GM20431 (cell line): ENCODE results near the gene ZCCHC7.

Source experiments
- in situ Hi-C: fragments of 300-500 bp; cut with MseI, MboI; formaldehyde crosslinking; loops from one replicate; pipeline ENCODE4 v1.15.0; 2020; ENCODE audit warnings: low sequenced_read_pairs; ENCODE audit not compliant: unreplicated experiment

Gene ZCCHC7

DNA sequence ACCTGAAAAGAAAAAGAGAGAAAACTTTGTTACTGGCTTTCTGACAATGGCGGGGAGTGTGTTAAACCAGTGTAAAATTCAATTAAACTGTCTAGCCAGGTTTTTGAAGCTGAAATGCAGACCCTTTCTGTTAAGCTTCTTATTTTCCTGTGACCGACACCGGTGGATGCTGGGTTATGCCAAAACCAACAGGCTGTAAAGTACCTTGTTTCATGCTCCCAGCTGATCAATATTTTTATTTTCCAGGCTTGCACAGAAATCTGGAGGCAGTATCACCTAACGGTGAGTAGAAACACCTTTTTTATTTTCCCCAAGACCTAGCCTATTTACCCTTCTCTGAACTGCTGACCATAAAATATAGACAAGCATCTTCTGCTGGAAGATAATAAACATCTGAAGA is 207.2 kb downstream of the ZCCHC7 start:
- in situ Hi-C loops = no loop called here

DNA sequence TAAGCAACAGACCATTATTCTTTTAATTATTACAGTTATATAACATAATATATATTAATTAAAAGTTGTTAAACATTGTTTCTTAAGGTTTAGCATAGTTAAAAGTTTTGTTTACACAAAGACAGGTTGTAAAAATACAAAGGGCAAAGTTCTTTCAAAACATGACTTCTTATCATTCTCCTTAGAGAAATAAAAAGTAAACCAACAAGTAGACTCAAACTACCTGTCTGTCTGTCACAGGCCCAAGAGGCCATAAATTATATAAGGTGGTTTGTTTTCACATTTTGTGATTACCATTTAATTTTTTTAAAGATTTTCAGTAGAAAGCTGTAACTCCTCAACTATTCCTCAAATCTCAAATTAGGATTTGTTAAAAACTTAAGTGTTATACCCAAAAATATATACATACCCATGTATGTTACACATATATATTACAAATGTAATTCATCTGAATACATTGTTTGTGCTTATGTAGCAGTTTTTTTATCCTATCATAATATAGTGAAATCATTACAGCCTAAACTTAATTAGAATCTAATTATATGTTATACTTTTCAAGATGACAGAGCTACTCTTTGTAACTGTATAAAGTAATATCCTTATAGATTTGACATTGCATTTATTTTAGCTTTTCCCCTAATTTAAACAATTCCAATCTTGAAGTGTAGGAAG is 208.3 kb downstream of the ZCCHC7 start:
- in situ Hi-C loops = no loop called here

DNA sequence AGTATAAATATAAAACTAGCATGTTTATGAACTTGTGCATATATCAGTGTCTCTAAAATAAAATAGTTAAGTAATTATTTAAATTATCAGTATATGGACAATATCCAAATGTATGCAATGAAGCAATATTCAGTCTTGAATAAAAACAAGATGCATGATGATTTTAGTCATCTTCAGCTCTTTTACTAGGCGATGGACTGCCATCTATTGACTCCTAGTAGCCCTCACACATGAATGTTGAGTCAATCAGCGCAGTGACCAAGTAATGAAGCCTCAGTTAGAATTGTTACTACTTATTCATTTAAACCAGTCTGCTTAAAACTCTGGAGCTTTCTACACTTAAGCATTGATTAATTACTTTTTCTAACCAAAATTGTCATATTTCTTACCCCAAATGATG is 209.2 kb downstream of the ZCCHC7 start:
- in situ Hi-C loops = no loop called here

DNA sequence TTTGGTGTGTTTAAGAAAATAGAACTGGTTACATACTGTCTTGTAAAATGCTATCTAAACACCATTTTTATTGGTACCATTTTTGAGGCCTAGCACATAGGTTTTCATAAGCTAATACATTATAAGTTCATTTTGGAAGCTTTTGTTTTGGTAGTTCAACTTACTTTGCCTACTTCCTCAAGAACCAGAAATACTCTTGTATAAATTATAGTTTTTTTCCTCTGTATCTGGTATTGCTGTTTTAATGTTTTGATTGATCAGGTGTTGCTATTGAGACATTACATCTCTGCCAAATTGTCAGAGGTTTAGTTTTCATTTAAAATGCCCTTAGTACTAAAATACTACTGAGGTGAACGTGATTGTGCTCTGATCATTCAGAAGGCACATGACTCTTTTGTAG is 211.5 kb downstream of the ZCCHC7 start:
- in situ Hi-C loops = no loop called here

DNA sequence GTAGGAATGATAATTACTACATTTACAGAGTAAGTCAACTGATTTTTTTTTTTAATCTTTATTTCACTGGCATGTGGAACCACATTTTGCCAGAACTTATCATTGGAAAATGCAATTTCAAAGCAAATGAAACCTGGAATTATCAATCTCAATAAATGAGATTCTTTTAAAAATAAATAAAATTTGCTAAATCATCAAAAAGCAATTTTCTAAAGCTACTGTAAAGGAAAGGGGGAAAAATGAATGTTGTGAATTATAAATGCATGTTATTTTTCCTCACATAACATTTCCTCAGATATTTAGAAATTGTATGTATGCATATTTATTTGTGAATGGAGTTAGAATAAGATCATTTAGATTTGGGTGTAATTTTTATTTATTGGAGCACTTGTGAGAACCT is 212.2 kb downstream of the ZCCHC7 start:
- in situ Hi-C loops = no loop called here

DNA sequence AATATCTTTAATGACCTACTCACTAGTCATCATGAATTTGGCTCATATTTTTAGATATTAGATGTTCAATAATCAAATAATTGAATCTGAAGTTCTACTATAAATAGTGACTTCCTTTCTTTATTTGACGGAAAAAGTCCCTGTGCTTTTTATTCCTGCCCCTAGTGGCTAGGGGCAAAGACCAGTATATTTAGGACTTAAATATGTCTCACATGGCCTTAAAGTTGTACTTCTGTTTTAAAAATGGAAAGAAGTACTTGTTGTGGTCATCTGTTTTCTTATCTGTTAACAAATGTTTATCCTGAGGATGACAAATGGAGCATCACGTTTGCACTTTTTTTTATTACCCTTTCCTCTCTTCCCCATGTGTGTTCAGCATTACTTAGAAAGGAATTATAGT is 212.9 kb downstream of the ZCCHC7 start:
- in situ Hi-C loops = no loop called here

DNA sequence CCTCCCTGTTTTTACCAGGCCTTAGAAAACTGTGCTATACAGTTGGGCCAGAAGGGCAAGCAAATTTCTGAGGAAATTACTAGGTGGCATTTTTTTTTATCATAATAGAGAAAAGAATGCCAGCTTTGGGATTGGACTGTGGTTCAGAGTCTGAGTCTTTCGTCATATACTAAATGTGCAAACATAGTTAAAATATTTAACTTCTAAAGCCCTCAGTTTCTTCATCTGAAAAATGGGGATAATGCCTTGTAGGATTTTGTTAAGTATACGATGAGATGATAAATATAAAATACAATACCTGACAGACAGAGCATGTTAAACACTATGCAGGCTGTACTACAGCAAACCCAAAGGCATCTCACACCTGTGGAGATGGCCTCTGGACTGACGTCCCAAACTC is 214.9 kb downstream of the ZCCHC7 start:
- in situ Hi-C loops = no loop called here

DNA sequence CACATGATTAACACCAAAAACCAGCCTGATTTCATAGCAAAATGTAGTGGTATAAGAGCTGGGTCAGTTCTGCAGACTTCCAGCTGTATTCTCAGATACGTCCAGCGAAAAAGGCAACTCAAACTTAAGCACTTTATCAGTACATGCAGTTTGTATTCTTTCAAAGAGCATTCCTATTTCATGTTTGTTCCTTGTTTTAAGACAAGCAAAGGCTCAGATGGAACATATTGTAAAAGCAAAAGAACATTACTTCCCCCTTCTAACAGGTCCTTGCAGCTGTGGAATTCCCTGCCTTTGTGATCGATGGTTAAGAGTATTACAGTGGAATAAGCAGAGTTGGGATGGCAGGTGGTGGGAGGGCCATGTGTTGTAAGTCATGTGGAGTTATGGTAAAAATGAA is 215.8 kb downstream of the ZCCHC7 start:
- in situ Hi-C loops = no loop called here

DNA sequence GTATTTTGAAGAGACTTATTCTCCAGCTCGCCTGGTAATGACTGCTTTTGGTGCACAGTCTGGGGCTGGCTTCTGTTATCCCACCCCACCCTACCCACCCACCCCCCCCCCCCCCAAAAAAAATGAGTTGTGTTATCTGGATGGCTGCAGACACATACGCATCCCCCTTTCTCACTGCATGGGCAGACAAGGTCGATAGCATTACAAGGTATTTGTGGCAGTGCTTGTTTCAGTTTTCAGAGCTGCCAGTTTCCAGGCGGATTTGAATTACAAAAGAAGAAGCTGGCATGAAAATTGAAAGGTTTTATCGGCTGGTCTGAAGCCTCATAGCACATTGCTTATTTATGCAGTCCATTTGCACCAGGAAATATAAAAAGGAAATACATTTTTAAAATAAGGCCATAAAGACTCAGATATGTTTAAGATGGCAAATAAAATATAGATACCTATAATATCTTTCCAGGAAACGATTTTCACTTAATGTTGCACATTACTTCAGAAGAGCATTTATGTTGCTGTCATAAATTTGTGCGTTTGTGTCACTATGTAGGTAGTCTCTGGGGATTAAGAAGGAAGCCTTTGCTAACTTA is 217.0 kb downstream of the ZCCHC7 start:
- in situ Hi-C loops = no loop called here

DNA sequence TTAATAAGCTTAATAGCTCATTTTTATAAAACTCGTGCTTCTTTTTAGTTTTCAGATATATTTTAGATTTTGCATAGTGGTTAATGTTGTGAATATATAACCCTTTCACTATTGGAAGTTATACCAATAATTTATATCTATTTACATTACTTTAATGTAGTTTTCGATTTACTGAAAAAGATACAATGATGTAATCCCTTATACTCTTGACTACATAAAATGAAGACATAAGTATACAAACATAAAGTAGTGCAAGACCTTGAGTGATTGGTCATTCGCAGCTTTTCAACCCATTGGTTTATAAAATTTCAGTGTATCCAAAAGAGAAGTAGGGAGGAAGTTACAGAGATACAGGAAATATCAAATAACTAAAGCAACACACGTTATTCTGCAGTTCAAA is 217.8 kb downstream of the ZCCHC7 start:
- in situ Hi-C loops = no loop called here

DNA sequence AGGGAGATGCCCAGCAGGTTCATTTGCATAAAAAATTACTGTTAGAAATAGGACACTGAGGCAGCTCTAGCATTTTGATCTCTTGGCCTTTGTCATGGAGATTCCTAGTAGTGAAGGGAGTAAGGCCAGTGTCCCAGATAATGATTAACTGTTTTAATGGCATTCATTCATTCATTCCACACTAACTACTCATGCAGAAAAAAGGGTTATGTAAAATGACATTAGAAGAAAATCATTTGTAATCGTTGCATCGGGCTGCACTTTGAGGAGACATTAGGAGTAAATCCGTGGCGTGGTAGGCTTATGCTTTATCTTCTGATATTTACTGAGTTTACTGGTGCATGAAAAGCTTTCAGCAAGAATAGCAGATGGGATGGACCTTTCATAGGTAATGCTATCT is 219.5 kb downstream of the ZCCHC7 start:
- in situ Hi-C loops = no loop called here

DNA sequence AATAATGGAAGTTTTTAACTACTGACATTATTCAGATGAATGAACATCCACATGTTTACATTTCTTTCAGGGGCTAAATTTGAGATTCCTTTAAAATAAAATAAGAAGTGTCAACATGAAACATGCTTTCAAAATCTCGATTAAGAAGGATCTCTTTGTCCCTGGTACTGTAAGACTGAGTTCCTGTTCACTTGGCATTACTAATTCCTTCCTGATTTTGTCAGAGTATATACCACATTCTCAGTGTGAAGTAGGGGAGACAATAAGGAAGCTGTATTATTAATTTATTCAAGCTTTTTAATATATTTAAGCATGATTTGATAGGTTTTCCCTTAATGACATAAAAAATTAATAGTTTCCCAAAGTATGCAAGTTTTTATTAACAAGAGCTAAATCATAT is 220.6 kb downstream of the ZCCHC7 start:
- in situ Hi-C loops = no loop called here

DNA sequence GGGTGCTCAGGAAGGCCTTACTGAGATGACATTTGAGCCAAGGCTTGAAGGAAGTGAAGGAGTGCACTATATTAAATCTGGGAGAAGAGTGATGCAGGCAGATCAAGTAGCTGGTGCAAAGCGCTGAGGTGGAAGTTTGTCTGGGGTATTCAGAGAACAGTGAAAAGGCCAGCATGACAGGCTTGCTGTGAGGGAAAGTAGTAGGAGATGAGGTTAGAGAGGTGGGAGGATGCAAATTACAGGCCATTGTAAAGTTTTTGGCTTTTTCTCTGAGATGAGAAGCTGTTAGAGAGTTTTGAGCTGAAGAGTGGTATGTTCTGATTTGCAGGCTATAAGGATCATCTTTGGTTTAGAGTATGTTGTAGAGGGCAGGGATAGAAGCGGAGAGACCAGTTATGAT is 221.3 kb downstream of the ZCCHC7 start:
- in situ Hi-C loops = no loop called here

DNA sequence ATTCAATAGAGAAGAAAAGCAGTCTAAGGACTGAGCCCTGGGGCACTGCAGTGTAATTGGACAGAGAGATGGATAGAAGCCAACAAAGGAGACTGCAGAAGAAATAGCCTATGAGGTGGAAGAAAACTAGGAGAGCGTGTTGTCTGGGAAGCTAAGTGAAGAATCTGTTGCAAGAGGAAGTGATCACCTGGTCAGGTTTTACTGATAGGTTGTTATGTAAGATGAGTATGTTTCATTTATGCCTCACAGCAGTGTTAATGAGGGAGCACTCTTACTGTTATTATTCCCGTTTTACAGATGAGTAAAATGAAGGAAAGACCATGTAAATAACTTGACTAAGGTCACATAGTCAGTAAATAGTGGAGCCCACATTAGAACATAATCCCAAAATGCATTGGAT is 222.1 kb downstream of the ZCCHC7 start:
- in situ Hi-C loops = no loop called here

DNA sequence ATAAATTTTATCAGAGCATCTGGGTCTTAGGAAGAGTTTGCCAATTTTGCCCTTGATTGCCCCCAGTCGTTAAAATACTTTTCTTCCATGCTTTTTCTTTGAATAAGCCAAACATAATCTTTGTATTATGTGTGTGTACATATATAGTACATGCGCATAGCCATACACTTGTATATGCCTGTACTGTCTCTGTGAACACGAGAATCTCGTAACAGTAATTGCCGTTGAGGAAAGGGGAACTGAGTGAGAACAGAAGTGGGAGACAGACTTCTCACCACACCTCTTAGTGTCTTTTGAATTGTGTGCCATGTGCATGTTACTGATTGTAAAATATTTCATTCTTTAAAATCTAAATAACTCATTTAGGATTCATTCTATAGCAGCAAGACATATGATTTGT is 222.5 kb downstream of the ZCCHC7 start:
- in situ Hi-C loops = no loop called here

DNA sequence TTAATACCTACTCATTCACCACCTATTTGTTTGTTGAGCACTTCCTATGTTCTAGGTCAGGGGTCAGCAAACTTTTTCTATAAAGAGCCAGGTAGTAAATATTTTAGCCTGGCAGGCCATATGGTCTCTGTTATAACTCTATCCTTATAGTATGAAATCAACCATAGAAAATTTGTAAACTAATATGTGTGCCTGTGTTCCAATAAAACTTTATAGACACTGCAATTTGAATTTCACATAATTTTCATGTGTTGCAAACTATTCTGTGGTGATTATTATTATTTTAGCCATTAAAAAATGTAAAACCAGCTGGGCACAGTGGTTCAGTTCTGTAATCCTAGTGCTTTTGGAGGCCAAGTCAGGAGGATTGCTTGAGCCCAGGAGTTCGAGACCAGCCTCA is 223.3 kb downstream of the ZCCHC7 start:
- in situ Hi-C loops = no loop called here

DNA sequence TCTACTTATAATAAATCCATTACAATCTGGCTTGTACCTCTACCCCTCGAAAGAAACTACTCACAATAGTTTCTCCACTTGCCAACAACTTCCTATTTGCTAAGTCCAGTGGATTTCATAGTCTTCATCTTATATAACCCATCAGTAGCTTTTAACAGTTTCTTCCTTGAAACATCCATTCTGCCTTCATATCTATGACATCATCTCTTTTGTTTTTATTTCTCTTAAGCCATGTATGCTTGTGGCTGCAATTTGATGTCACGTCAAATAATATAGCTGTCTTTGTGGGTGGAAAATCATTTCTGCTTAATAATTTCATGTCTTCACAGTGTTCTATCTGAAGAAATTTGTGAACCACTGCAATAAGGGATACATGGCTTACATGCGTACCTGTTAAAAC is 224.7 kb downstream of the ZCCHC7 start:
- in situ Hi-C loops = no loop called here

DNA sequence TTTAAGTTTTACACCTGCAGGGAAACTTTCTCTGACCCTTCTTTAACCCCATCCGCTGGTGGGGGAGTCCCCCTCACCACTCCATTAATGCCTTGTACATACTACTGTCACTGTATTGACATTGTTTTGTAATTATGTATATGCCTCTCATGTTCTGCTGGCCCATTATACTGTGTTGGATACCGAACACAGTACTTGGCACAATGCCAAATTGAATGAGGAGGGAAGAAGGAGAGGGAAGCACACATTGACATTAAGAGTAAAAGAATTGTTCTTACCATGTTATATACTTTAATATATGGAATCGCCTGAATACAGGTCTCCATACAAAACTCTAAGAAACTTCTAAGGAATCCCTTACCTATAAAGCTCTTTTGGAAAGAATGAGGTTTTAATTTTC is 228.5 kb downstream of the ZCCHC7 start:
- in situ Hi-C loops = no loop called here

DNA sequence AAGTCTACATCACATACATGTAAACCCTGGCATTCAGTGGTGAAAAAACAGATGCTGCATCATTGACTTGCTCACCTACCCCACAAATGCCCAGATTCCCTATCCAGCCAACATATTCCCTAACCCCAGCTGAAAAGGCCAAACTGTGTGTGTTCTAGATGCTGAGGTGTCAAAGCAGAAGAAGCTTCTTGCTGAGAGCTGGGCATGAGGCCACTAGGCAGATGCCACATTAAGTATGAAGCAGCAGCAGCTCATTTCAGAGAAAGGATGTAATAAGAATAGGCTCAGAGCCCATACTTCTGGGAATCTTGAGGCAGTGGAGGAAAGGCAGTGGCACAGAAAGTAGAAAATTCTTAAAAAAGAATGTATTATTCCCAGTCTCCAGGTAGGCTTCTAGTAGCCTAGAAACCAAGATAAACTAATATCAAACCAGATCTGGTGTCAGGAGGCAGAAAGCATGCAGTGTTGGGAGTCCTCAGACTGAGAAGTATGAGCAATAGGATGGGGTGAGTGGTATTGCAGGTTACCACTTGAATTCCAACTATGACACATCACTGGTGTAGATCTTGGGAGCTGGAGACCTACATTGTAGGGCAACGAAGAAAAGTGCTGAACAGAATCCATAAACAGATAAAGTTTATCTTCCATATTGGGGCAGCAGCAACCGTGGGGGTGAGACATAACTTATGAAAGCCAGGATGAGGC is 230.3 kb downstream of the ZCCHC7 start:
- in situ Hi-C loops = no loop called here

DNA sequence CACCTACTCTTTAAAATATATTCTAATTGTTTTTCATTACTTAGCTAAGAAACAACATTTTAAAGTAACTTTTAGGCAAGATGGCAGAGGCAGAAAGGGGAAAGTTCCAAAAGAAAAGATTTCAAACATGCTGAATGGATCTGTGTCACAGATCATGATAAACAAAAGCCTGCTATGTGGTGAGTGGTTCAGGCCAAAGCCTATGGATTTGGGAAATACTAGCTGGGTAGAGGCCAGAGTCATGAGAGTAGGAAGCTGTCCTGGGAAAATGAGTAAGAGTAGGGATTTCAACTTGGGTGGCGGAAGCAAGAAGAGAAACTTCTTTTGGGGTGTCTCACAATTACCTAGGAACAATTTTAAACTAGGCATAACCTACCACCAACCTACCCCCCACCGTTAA is 233.4 kb downstream of the ZCCHC7 start:
- in situ Hi-C loops = no loop called here

DNA sequence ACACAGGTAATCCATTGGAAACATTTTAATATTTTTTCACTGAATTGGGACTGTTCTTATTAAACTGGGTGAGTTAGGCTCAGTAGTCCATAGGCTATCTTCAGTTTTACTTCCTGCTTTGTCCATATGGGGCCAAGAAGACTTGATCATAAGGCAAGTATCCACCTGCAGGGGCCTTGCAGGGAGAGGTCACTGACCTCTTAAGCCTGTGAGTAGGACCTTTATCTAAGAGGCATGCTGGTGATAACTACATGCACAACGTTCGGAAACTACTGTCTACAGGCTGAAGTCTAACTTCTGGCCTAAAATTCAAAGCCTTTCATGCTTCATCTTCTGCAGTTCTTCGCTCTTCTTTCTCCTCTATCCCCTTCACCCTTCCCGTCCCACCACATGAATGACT is 242.1 kb downstream of the ZCCHC7 start:
- in situ Hi-C loops = no loop called here

DNA sequence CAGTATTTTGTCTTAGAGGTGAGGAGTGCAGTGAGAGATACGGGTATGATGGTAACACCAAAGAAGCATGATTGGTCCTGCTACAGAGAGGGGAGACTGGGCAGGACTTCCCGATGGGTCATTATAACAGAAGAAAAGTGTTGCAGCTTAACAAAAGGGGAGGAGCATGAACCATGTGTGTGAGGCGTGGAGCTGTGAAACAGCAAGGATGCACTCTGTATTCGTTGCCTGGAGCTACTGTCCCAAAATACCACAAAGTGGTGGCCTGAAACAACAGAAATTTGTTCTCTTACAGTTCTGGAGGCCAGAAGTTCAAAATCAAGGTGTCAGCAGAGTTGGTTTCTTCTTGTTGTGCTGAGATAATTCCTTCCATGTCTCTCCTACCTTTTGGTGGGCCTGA is 242.8 kb downstream of the ZCCHC7 start:
- in situ Hi-C loops = no loop called here
